ENCODE results near the gene FMO4.
"Not testable (repeated sequence)": the region's sequence is repeated elsewhere in the genome, so short reads cannot be mapped to it uniquely, and the experiment has no call there.

FMO4 gene

GRCh38 chr1:171334024-171334640, 20.1 kb downstream of the FMO4 start:
- no peak for DNase-seq (ENCODE audit: low read depth)

GRCh38 chr1:171335964-171336363, 22.0 kb downstream of the FMO4 start:
- DNase-seq (ENCODE audit: low read depth), result no peak

- DNase-seq (ENCODE audit: low read depth), result not testable (repeated sequence)
Observed at GRCh38 chr1:171339345-171339744, 25.4 kb downstream of the FMO4 start.

GRCh38 chr1:171343727-171344472, 29.9 kb downstream of the FMO4 start:
- DNase-seq (ENCODE audit: low read depth), result no peak

- DNase-seq (ENCODE audit: low read depth), result no peak
Observed at GRCh38 chr1:171344473-171344820, 30.5 kb downstream of the FMO4 start.

GRCh38 chr1:171345536-171345935, 31.6 kb downstream of the FMO4 start:
- no peak for DNase-seq (ENCODE audit: low read depth)

GRCh38 chr1:171346881-171347280, 32.9 kb downstream of the FMO4 start:
- no peak for DNase-seq (ENCODE audit: low read depth)

- DNase-seq (ENCODE audit: low read depth), result no peak
Observed at GRCh38 chr1:171350594-171350993, 36.6 kb downstream of the FMO4 start.

- DNase-seq (ENCODE audit: low read depth), result no peak
Observed at GRCh38 chr1:171351961-171352360, 38.0 kb downstream of the FMO4 start.

- DNase-seq (ENCODE audit: low read depth), result no peak
Observed at GRCh38 chr1:171352554-171352953, 38.6 kb downstream of the FMO4 start.

- no peak for DNase-seq (ENCODE audit: low read depth)
Observed at GRCh38 chr1:171355727-171356126, 41.7 kb downstream of the FMO4 start.

- no peak for DNase-seq (ENCODE audit: low read depth)
Observed at GRCh38 chr1:171357179-171357578, 43.2 kb downstream of the FMO4 start.

- DNase-seq (ENCODE audit: low read depth), result not testable (repeated sequence)
Observed at GRCh38 chr1:171359355-171359648, 45.3 kb downstream of the FMO4 start.

GRCh38 chr1:171359731-171360527, 45.9 kb downstream of the FMO4 start:
- DNase-seq (ENCODE audit: low read depth), result not testable (repeated sequence)

GRCh38 chr1:171366085-171366484, 52.1 kb downstream of the FMO4 start:
- no peak for DNase-seq (ENCODE audit: low read depth)

- DNase-seq (ENCODE audit: low read depth), result no peak
Observed at GRCh38 chr1:171366816-171367215, 52.8 kb downstream of the FMO4 start.

GRCh38 chr1:171367436-171367835, 53.5 kb downstream of the FMO4 start:
- DNase-seq (ENCODE audit: low read depth), result no peak

- no peak for DNase-seq (ENCODE audit: low read depth)
Observed at GRCh38 chr1:171372418-171373084, 58.6 kb downstream of the FMO4 start.

- not testable (repeated sequence) for DNase-seq (ENCODE audit: low read depth)
Observed at GRCh38 chr1:171373357-171374122, 59.6 kb downstream of the FMO4 start.

- no peak for DNase-seq (ENCODE audit: low read depth)
Observed at GRCh38 chr1:171379846-171380245, 65.9 kb downstream of the FMO4 start.

- no peak for DNase-seq (ENCODE audit: low read depth)
Observed at GRCh38 chr1:171381866-171382210, 67.9 kb downstream of the FMO4 start.

- no peak for DNase-seq (ENCODE audit: low read depth)
Observed at GRCh38 chr1:171384496-171384895, 70.5 kb downstream of the FMO4 start.
